Kidney (tissue), 14 donors: Measurements from ENCODE around the gene TMF1. TPM values are rescaled to one million over a fixed set of nuclear protein-coding genes. Genes with fewer than 3 reads are reported as not detected.

Source experiments
- DNase-seq, 5 donors: peaks; one replicate each; pipeline ENCODE4 v3.0.0-alpha.2; 2013 to 2020
- FAIRE-seq: peaks from 2 replicates; lab custom pipeline; 2012; peaks lifted over from hg19 to GRCh38; lab: Jason Lieb, UNC
- H3K27ac ChIP-seq, 2 donors: one replicate each; pipeline ENCODE4 v1.7.0; 2013; ENCODE audit warnings: low read depth in 2 of 2, low read length in 2 of 2, inconsistent platforms in 1 of 2
- H3K27me3 ChIP-seq: one replicate; pipeline ENCODE4 v1.7.1; 2013; ENCODE audit warnings: low read length, inconsistent platforms; ENCODE audit not compliant: control insufficient read depth, insufficient read depth
- H3K36me3 ChIP-seq, 3 donors: one replicate each; pipeline versions ENCODE4 v1.7.0 to v1.7.1; 2013; ENCODE audit warnings: low read length in 3 of 3, control low read depth in 1 of 3, inconsistent platforms in 1 of 3; ENCODE audit not compliant: insufficient read depth in 3 of 3, control insufficient read depth in 2 of 3
- H3K4me1 ChIP-seq, 3 donors: one replicate each; pipeline versions ENCODE4 v1.7.0 to v1.7.1; 2013; ENCODE audit warnings: low read length in 3 of 3, inconsistent platforms in 1 of 3, low read depth in 1 of 3; ENCODE audit not compliant: control insufficient read depth in 2 of 3, insufficient read depth in 2 of 3
- H3K4me3 ChIP-seq, 3 donors: one replicate each; pipeline versions ENCODE4 v1.7.0 to v1.8.1; 2013; ENCODE audit warnings: low read length in 3 of 3, control low read depth in 1 of 3, inconsistent platforms in 1 of 3
- H3K9ac ChIP-seq, 3 donors: one replicate each; pipeline versions ENCODE4 v1.7.0 to v1.7.1; 2013; ENCODE audit warnings: low read length in 3 of 3, control low read depth in 1 of 3, inconsistent platforms in 1 of 3
- H3K9me3 ChIP-seq, 3 donors: one replicate each; pipeline versions ENCODE4 v1.7.0 to v1.7.1; 2013; ENCODE audit warnings: low read length in 3 of 3, control low read depth in 1 of 3, inconsistent platforms in 1 of 3; ENCODE audit not compliant: control insufficient read depth in 2 of 3, insufficient read depth in 1 of 3
- CTCF ChIP-seq: IDR thresholded peaks from 3 replicates; pipeline ENCODE4 v1.5.1; 2012; ENCODE audit warnings: mild to moderate bottlenecking, moderate library complexity, borderline replicate concordance; ENCODE audit not compliant: insufficient read depth; ENCODE audit errors: extremely low read depth
- intact Hi-C: fragments of 100-400 bp; cut with DNase I; formaldehyde crosslinking; loops from one replicate; pipeline ENCODE4 v1.11.1; 2022
- polyA plus RNA-seq: library from polyadenylated mRNA; stranded (reverse); fragments of 350-450 nt; fragmentation: Illumina TruSeq; extraction: RNeasy Lipid Tissue Mini Kit (QIAGEN cat#74804); gene quantifications from one replicate; pipeline ENCODE4 v1.2.3, GENCODE V29; 2014; ENCODE audit warnings: low read depth, low replicate concordance; ENCODE audit not compliant: insufficient read depth
- total RNA-seq: library from RNA; stranded (reverse); fragmentation: NEBNext Ultra II Directional; extraction: Animal tissue kit (Norgen Biotek cat#: 25700); gene quantifications from one replicate; pipeline ENCODE4 v1.2.1, GENCODE V29; 2021
- donor health status: control.
- donor health status: control.
- donor health status: control.
- donor health status: control.
- donor health status: control.
- donor health status: DM: yes; HTN: yes; CAD: no.
- donor health status: Normal renal cell carcinoma (clear cell type).

The TMF1 gene
- total and polyA plus RNA-seq, 2 donors from 2014 or later = 6.5 to 38.8 TPM

DNA sequence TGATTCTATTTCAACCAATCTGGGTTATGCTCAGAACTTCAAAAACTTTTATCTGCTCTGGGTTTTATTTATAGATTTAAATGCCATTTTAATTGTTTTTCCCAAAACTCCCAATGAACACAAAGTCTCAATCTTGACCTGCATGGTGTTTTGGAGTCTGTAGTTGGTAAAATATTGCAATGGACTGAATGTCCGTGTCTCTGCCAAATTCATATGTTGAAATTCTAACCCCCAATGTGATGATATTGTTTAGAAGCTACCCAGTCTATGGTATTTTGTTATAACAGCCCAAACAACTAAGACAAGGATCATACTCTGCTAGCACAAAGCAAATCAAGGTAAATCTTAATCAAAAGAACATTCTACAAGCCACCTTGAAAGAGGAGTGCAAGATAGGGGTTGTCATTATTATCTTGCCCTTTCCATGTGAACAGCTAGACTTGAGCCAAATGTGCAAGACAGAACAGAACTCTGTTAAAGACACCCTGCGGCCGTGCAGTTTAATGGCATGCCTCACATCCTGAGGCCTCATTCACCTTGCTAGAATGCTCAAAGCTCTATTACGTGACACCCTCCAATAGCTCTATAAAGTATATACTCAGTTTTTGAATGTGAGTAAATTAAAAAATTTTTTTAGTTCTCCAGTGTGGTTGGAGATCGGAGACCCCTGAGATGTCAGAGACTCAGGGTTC lies 46.2 kb downstream of the TMF1 start:
- Histone ChIP-seq H3K36me3 (peaks cover 0 to 6% (median 3%) of the 10 kb centered on the region in 3 donors), H3K9ac (no peak overlapping the region), H3K4me3 (no peak overlapping the region), H3K27me3 (no peaks in the 10 kb centered on the region), H3K27ac (no peak overlapping the region), H3K9me3 (no peaks in the 10 kb centered on the region), H3K4me1 (no peaks in the 10 kb centered on the region)
- intact Hi-C loops = no loop called here
- TF ChIP-seq CTCF = no peak
- no peak for FAIRE-seq
- no peak for DNase-seq

GRCh38 chr3:69005071-69005790 lies 46.9 kb downstream of the TMF1 start:
- FAIRE-seq (no peak), DNase-seq (peak in 1 of 5 donors; percentile 30)
- intact Hi-C loops = no loop called here
- peaks cover 0 to 6% (median 3%) of the 10 kb centered on the region in 3 donors for H3K36me3 ChIP-seq
- no peak for TF ChIP-seq CTCF
- no peak overlapping the region for H3K27ac ChIP-seq
- H3K4me3 ChIP-seq = no peak overlapping the region
- no peaks in the 10 kb centered on the region for H3K4me1 ChIP-seq
- H3K27me3 ChIP-seq = no peaks in the 10 kb centered on the region
- no peak overlapping the region for H3K9ac ChIP-seq
- no peaks in the 10 kb centered on the region for H3K9me3 ChIP-seq

DNA sequence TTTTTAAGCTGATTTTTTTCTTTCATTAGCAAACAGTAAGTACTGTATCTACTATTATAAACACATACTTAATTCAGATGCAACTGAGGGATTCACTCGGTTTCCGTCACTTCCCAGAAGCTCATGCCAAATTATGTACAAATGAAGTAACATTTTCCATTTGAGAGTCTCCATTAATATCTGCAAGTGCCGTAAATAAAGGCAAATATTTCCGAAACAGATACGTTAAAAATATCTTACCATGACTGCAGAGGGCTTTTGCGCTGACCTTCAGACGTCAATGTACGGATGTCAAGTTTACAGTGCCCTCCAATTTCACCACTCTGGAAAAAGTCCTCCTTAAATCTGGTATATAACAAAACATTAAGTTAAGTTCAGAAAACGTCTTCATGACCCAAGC lies 48.0 kb downstream of the TMF1 start:
- Histone ChIP-seq H3K27me3 (no peaks in the 10 kb centered on the region), H3K4me3 (no peak overlapping the region), H3K27ac (no peak overlapping the region), H3K4me1 (no peaks in the 10 kb centered on the region), H3K9ac (no peak overlapping the region), H3K36me3 (peaks cover 0 to 6% (median 3%) of the 10 kb centered on the region in 3 donors), H3K9me3 (no peaks in the 10 kb centered on the region)
- FAIRE-seq (no peak), DNase-seq (no peak)
- intact Hi-C loops = no loop called here
- TF ChIP-seq CTCF = no peak
